GM12878 (cell line): ENCODE results near the gene SMCO4. TPM values are rescaled to one million over a fixed set of nuclear protein-coding genes. Genes with fewer than 3 reads are reported as not detected.

Source experiments
- ATAC-seq: fragments of 200-7000 bp; cut with Tn5 transposase; 3 replicates; pipeline ENCODE4 v1.9.1; 2020; ENCODE audit warnings: mild to moderate bottlenecking, moderate library complexity
- BruUV-seq: library from RNA; stranded (reverse); fragments of 400-500 nt; replicated peaks from 2 replicates; lab custom pipeline; 2021; lab: Mats Ljungman, UMichigan
- CTCF ChIA-PET: fragments of 300-600 bp; sonication (Branson Sonifier 250); formaldehyde crosslinking; extraction: SDS; loops from one replicate; lab custom pipeline; 2021; ENCODE audit warnings: inconsistent platforms; lab: Yijun Ruan, JAX
- POLR2A ChIA-PET: fragments of 350-600 bp; formaldehyde crosslinking; extraction: SDS; loops from one replicate; lab custom pipeline; 2021; ENCODE audit warnings: inconsistent platforms; lab: Charles Lee
- RAD21 ChIA-PET: fragments of 300-600 bp; sonication (Branson Sonifier 250); formaldehyde crosslinking; loops from one replicate; lab custom pipeline; 2023; ENCODE audit warnings: antibody characterized with exemption; ENCODE audit not compliant: unreplicated experiment; lab: Charles Lee
- SMC1A ChIA-PET: fragments of 300-600 bp; sonication (Branson Sonifier 250); formaldehyde crosslinking; loops from one replicate; lab custom pipeline; 2023; ENCODE audit not compliant: unreplicated experiment, uncharacterized antibody; lab: Charles Lee
- DNase-seq: peaks from one replicate; pipeline ENCODE4 v3.0.0-alpha.2; 2011; ENCODE audit warnings: low read depth, low spot score
- FAIRE-seq: peaks from 3 replicates; lab custom pipeline; 2011; peaks lifted over from hg19 to GRCh38; lab: Jason Lieb, UNC
- H2AFZ ChIP-seq: 2 replicates; pipeline ENCODE4 v1.6.0; 2011; ENCODE audit warnings: low read depth, low read length, control low read depth; ENCODE audit not compliant: control insufficient read depth
- H3K27ac ChIP-seq: 2 replicates; pipeline ENCODE4 v1.5.1; 2011; ENCODE audit warnings: control low read depth; ENCODE audit not compliant: control insufficient read depth, insufficient read depth
- H3K27me3 ChIP-seq, 2 experiments: replicated peaks in 1 of 2; 2 replicates each; pipeline versions ENCODE4 v1.6.0 to v1.6.1; 2011; ENCODE audit warnings: low read length in 1 of 2; ENCODE audit not compliant: control insufficient read depth in 2 of 2, insufficient read depth in 2 of 2
- H3K36me3 ChIP-seq, 2 experiments: 2 replicates each; pipeline ENCODE4 v1.5.1; 2011; ENCODE audit warnings: low read length in 1 of 2; ENCODE audit not compliant: control insufficient read depth in 2 of 2, insufficient read depth in 2 of 2
- H3K4me1 ChIP-seq: 2 replicates; pipeline ENCODE4 v1.6.1; 2011; ENCODE audit warnings: mild to moderate bottlenecking, low read length, moderate library complexity, mixed read lengths; ENCODE audit not compliant: control insufficient read depth, insufficient read depth
- H3K4me2 ChIP-seq: 2 replicates; pipeline ENCODE4 v1.6.0; 2011; ENCODE audit warnings: control low read depth; ENCODE audit not compliant: control insufficient read depth, insufficient read depth
- H3K4me3 ChIP-seq: fragments of 200-600 bp; sonication (generic); 2 replicates; pipeline ENCODE4 v1.5.1; 2016
- H3K79me2 ChIP-seq: 2 replicates; pipeline ENCODE4 v1.6.0; 2011; ENCODE audit warnings: low read length; ENCODE audit not compliant: control insufficient read depth, insufficient read depth
- H3K9ac ChIP-seq: 2 replicates; pipeline ENCODE4 v1.8.0; 2011; ENCODE audit warnings: low read length, control low read depth, mixed read lengths; ENCODE audit not compliant: control insufficient read depth, insufficient read depth
- H3K9me3 ChIP-seq: replicated peaks from 3 replicates; pipeline ENCODE4 v1.5.1; 2011; ENCODE audit warnings: mild to moderate bottlenecking, low read length; ENCODE audit not compliant: control insufficient read depth, insufficient read depth
- H4K20me1 ChIP-seq: 2 replicates; pipeline ENCODE4 v1.6.0; 2011; ENCODE audit not compliant: control insufficient read depth, insufficient read depth
- CBFB ChIP-seq: IDR thresholded peaks from 2 replicates; pipeline ENCODE4 v1.6.1; 2016; ENCODE audit warnings: antibody characterized with exemption, low read depth
- CBX5 ChIP-seq: sonication (generic); IDR thresholded peaks from 2 replicates; pipeline ENCODE4 v1.6.1; 2016; ENCODE audit warnings: low read depth, moderate library complexity, mild to moderate bottlenecking, inconsistent platforms
- MXI1 ChIP-seq: fragments of 150-350 bp; IDR thresholded peaks from 2 replicates; pipeline ENCODE4 v1.6.1; 2011; ENCODE audit warnings: low read depth, mild to moderate bottlenecking, inconsistent platforms, low read length, improper control_type of control experiment
- RFX5 ChIP-seq: IDR thresholded peaks from 2 replicates; pipeline ENCODE4 v1.6.1; 2011; ENCODE audit warnings: low read depth, low read length, improper control_type of control experiment
- SIN3A ChIP-seq: IDR thresholded peaks from 2 replicates; pipeline ENCODE4 v1.6.1; 2012; ENCODE audit warnings: low read depth, low read length, improper control_type of control experiment
- SMC3 ChIP-seq: IDR thresholded peaks from 2 replicates; pipeline ENCODE4 v1.6.1; 2011; ENCODE audit warnings: low read length, improper control_type of control experiment, borderline replicate concordance
- ZNF592 ChIP-seq: fragments of 450-650 bp; IDR thresholded peaks from 2 replicates; pipeline ENCODE4 v1.6.1; 2017; ENCODE audit warnings: mild to moderate bottlenecking, moderate library complexity
- WGBS: methylation state at CpG from one replicate; pipeline ENCODE4 v1.1.6; 2016; ENCODE audit warnings: low lambda C conversion rate; ENCODE audit not compliant: insufficient replicate concordance, insufficient coverage; ENCODE audit errors: missing lambda C conversion rate; 5-methylcytosine and 5-hydroxymethylcytosine counted together
- in situ Hi-C: fragments of 300-500 bp; cut with MboI; formaldehyde crosslinking; loops from 9 replicates; pipeline ENCODE4 v1.14.3; 2018; ENCODE audit warnings: mixed read lengths
- intact Hi-C: fragments of 100-400 bp; cut with micrococcal nuclease; formaldehyde crosslinking; loops from one replicate; pipeline ENCODE4 v1.14.2; 2022; ENCODE audit not compliant: unreplicated experiment
- polyA plus RNA-seq, 11 experiments: library from polyadenylated mRNA; depleted of rRNA in 4 of 11; unstranded in 6 of 11; stranded (reverse) in 5 of 11; fragments of >200 nt; fragmentation: Nextera tagmentation in 4 of 11; fragmentation: Illumina TruSeq in 1 of 11; extraction: Ambion mirVana in 4 of 11; extraction: Trizol in 1 of 11; gene quantifications; 1 replicate in 1 of 11; 2 replicates in 10 of 11; pipeline versions ENCODE4 v1.2.1 to v1.2.3, GENCODE V29; 2011 to 2016; ENCODE audit warnings: inconsistent platforms in 2 of 11, missing spikeins in 2 of 11, low read depth in 1 of 11
- total RNA-seq, 4 experiments: library from RNA; depleted of rRNA in 3 of 4; stranded (reverse); fragments of >200 nt in 3 of 4; fragmentation: Illumina TruSeq in 1 of 4; extraction: Trizol in 1 of 4; gene quantifications; 2 replicates each; pipeline versions ENCODE4 v1.2.1 to v1.2.3, GENCODE V29; 2013 to 2021

The SMCO4 gene
- total and polyA plus RNA-seq, 10 of the 15 experiments (the other 5 are each of a cell fraction or from before 2014, with no cell fraction given), result 3.6 to 59.9 (median 27.9) TPM

GRCh38 chr11:93485983-93486382, 57.2 kb downstream of the SMCO4 start:
- Histone ChIP-seq H4K20me1 (no peaks in the 10 kb centered on the region), H3K9ac (no peak overlapping the region), H3K27me3 (no peaks in the 10 kb centered on the region), H3K4me3 (no peak overlapping the region), H3K36me3 (peaks cover 0 to 20% of the 10 kb centered on the region in 2 experiments; a peak in 3 of 4 replicates), H3K4me1 (no peaks in the 10 kb centered on the region), H3K4me2 (no peak overlapping the region), H3K27ac (no peak overlapping the region), H3K79me2 (no peaks in the 10 kb centered on the region), H2AFZ (no peak overlapping the region), H3K9me3 (no peaks in the 10 kb centered on the region)
- in situ Hi-C loops (no loop called here), intact Hi-C loops (no loop called here)
- FAIRE-seq, result no peak
- TF ChIP-seq MXI1 (no peak), SIN3A (no peak), CBFB (no peak), SMC3 (no peak), ZNF592 (no peak), RFX5 (no peak), CBX5 (no peak)
- no TSS peak for BruUV-seq
- 62% methylated on average over 2 of the region's 2 CpGs for WGBS
- ChIA-PET RAD21 (interaction anchor here (1.5 kb wide), 1 partner anchor 38 kb away, joined by 4 read pairs; no protein-coding TSS in a partner anchor), SMC1A (interaction anchor here (1.1 kb wide), 1 partner anchor 65 kb away, joined by 3 read pairs; no protein-coding TSS in a partner anchor), CTCF (interaction anchor here (1.1 kb wide), 1 partner anchor 55 kb away, joined by 3 read pairs; no protein-coding TSS in a partner anchor), POLR2A (no interaction called here)
- no peak for DNase-seq
- ATAC-seq, result no peak
